HepG2 (cell line): ENCODE measurements around the gene PRDX2. TPM values are rescaled to one million over a fixed set of nuclear protein-coding genes. Genes with fewer than 3 reads are reported as not detected.
A peak's percentile ranks its signal among the peaks of the same experiment; 100 is the strongest.

ENCODE experiments used
- ETV5 ChIP-seq: IDR thresholded peaks from 2 replicates; pipeline ENCODE4 v1.6.1; 2018; ENCODE audit warnings: missing biosample characterization, missing genetic modification reagents, inconsistent platforms, borderline replicate concordance
- ETV6 ChIP-seq: sonication (generic); formaldehyde crosslinking; conservative IDR thresholded peaks from 2 replicates; pipeline ENCODE4 v1.4.0; 2020; ENCODE audit warnings: missing genetic modification reagents
- FLYWCH1 ChIP-seq: sonication (generic); formaldehyde crosslinking; IDR thresholded peaks from 2 replicates; pipeline ENCODE4 v1.8.1; 2023; ENCODE audit warnings: mild to moderate bottlenecking, missing genetic modification reagents
- GTF2F1 ChIP-seq: fragments of 150-350 bp; IDR thresholded peaks from 2 replicates; pipeline ENCODE4 v1.6.1; 2014; ENCODE audit warnings: low read length
- ISL2 ChIP-seq: sonication (generic); formaldehyde crosslinking; IDR thresholded peaks from 2 replicates; pipeline ENCODE4 v1.5.0; 2020; ENCODE audit warnings: missing genetic modification reagents
- KAT7 ChIP-seq: IDR thresholded peaks from 2 replicates; pipeline ENCODE4 v1.6.1; 2018; ENCODE audit warnings: borderline replicate concordance, missing compliant biosample characterization
- KLF13 ChIP-seq: sonication (generic); formaldehyde crosslinking; IDR thresholded peaks from 2 replicates; pipeline ENCODE4 v1.4.0; 2020; ENCODE audit warnings: mild to moderate bottlenecking, missing genetic modification reagents
- NCOA5 ChIP-seq: sonication (generic); formaldehyde crosslinking; IDR thresholded peaks from 2 replicates; pipeline ENCODE4 v1.4.0; 2020; ENCODE audit warnings: missing genetic modification reagents
- NKX3-1 ChIP-seq: sonication (generic); formaldehyde crosslinking; IDR thresholded peaks from 2 replicates; pipeline ENCODE4 v1.5.0; 2020; ENCODE audit warnings: missing genetic modification reagents
- NR2F2 ChIP-seq: IDR thresholded peaks from 2 replicates; pipeline ENCODE4 v1.6.1; 2012; ENCODE audit warnings: low read depth, inconsistent platforms, borderline replicate concordance
- POGK ChIP-seq: sonication (generic); formaldehyde crosslinking; conservative IDR thresholded peaks from 2 replicates; pipeline ENCODE4 v1.8.0; 2022; ENCODE audit warnings: mild to moderate bottlenecking, moderate library complexity, missing genetic modification reagents
- RAD51 ChIP-seq: fragments of 450-650 bp; IDR thresholded peaks from 2 replicates; pipeline ENCODE4 v1.6.1; 2016; ENCODE audit warnings: borderline replicate concordance
- RFXANK ChIP-seq: IDR thresholded peaks from 2 replicates; pipeline ENCODE4 v1.6.1; 2016
- SALL1 ChIP-seq: sonication (generic); formaldehyde crosslinking; IDR thresholded peaks from 2 replicates; pipeline ENCODE4 v1.8.0; 2022; ENCODE audit warnings: mild to moderate bottlenecking, missing genetic modification reagents
- THAP7 ChIP-seq: sonication (generic); formaldehyde crosslinking; IDR thresholded peaks from 2 replicates; pipeline ENCODE4 v1.8.1; 2023; ENCODE audit warnings: mild to moderate bottlenecking, missing genetic modification reagents
- XBP1 ChIP-seq: sonication (generic); formaldehyde crosslinking; IDR thresholded peaks from 2 replicates; pipeline ENCODE4 v1.5.0; 2020; ENCODE audit warnings: missing genetic modification reagents
- ZFP36 ChIP-seq: fragments of 150-350 bp; IDR thresholded peaks from 2 replicates; pipeline ENCODE4 v1.6.1; 2018; ENCODE audit warnings: borderline replicate concordance, low read length, low read depth; ENCODE audit not compliant: partially characterized antibody
- ZFX ChIP-seq: sonication (generic); formaldehyde crosslinking; IDR thresholded peaks from 2 replicates; pipeline ENCODE4 v1.4.0; 2020; ENCODE audit warnings: mild to moderate bottlenecking, low read depth, missing genetic modification reagents, moderate library complexity
- ZNF235 ChIP-seq: sonication (generic); formaldehyde crosslinking; IDR thresholded peaks from 2 replicates; pipeline ENCODE4 v1.8.1; 2023; ENCODE audit warnings: mild to moderate bottlenecking, missing genetic modification reagents, borderline replicate concordance
- ZNF367 ChIP-seq: sonication (generic); formaldehyde crosslinking; IDR thresholded peaks from 2 replicates; pipeline ENCODE4 v1.4.0; 2020; ENCODE audit warnings: missing genetic modification reagents, borderline replicate concordance
- ZNF580 ChIP-seq: IDR thresholded peaks from 2 replicates; pipeline ENCODE4 v1.6.1; 2016; ENCODE audit warnings: low read depth, borderline replicate concordance
- ZNF614 ChIP-seq: IDR thresholded peaks from 2 replicates; pipeline ENCODE4 v1.6.1; 2018; ENCODE audit warnings: missing biosample characterization, missing genetic modification reagents, inconsistent platforms, borderline replicate concordance
- ZNF629 ChIP-seq: sonication (generic); formaldehyde crosslinking; conservative IDR thresholded peaks from 2 replicates; pipeline ENCODE4 v1.5.0; 2020; ENCODE audit warnings: missing genetic modification reagents
- ZNF746 ChIP-seq: sonication (generic); formaldehyde crosslinking; IDR thresholded peaks from 2 replicates; pipeline ENCODE4 v1.8.0; 2022; ENCODE audit warnings: mild to moderate bottlenecking, missing genetic modification reagents
- ZNF773 ChIP-seq: sonication (generic); formaldehyde crosslinking; IDR thresholded peaks from 2 replicates; pipeline ENCODE4 v1.4.0; 2020; ENCODE audit warnings: missing genetic modification reagents, borderline replicate concordance
- ZNF775 ChIP-seq: sonication (generic); formaldehyde crosslinking; IDR thresholded peaks from 2 replicates; pipeline ENCODE4 v1.4.0; 2020; ENCODE audit warnings: missing genetic modification reagents, mild to moderate bottlenecking, moderate library complexity, borderline replicate concordance
- polyA plus RNA-seq, 8 experiments: library from polyadenylated mRNA; depleted of rRNA in 3 of 8; stranded (reverse) in 7 of 8; unstranded in 1 of 8; fragments of >200 nt; fragmentation: Illumina TruSeq in 4 of 8; extraction: Trizol in 4 of 8; gene quantifications; 2 replicates each; pipeline versions ENCODE4 v1.2.1 to v1.2.3, GENCODE V29; 2011 to 2016; ENCODE audit warnings: low read depth in 4 of 8, missing spikeins in 1 of 8, mixed read lengths in 1 of 8; ENCODE audit not compliant: insufficient read depth in 1 of 8
- total RNA-seq, 5 experiments: library from RNA; depleted of rRNA; stranded (reverse); fragments of >200 nt; fragmentation: Illumina TruSeq; extraction: Trizol; gene quantifications; 2 replicates each; pipeline ENCODE4 v1.2.3, GENCODE V29; 2016; ENCODE audit warnings: low read depth in 1 of 5
- TF ChIP-seq, protein P1 (sequence below): sonication (generic); formaldehyde crosslinking; IDR thresholded peaks from 2 replicates; pipeline ENCODE4 v1.4.0; 2020; ENCODE audit warnings: missing genetic modification reagents
- TF ChIP-seq, protein P2 (sequence below): sonication (generic); formaldehyde crosslinking; IDR thresholded peaks from 2 replicates; pipeline ENCODE4 v1.4.0; 2020; ENCODE audit warnings: missing genetic modification reagents

The PRDX2 gene
- total and polyA plus RNA-seq, 2 of the 13 experiments (the other 11 are each of a cell fraction or from before 2014, with no cell fraction given), result 218 to 381 TPM

- no peak for TF ChIP-seq ZNF614
- TF ChIP-seq, protein P1, sequence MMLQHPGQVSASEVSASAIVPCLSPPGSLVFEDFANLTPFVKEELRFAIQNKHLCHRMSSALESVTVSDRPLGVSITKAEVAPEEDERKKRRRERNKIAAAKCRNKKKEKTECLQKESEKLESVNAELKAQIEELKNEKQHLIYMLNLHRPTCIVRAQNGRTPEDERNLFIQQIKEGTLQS (CRISPR knock-in tag), result no peak
- TF ChIP-seq ZNF629, result no peak
- no peak for TF ChIP-seq ZNF235 (CRISPR knock-in tag)
- TF ChIP-seq ISL2 (CRISPR knock-in tag), result no peak
- TF ChIP-seq ZNF367 (CRISPR knock-in tag), result no peak
- 0 out of 2 replicates have a peak, but pooled peaks have one; percentile 23 for TF ChIP-seq ZNF746
- no peak for TF ChIP-seq ETV5 (CRISPR knock-in tag)
- TF ChIP-seq GTF2F1, result no peak
- no peak for TF ChIP-seq KLF13 (CRISPR knock-in tag)
- peak; percentile 56; the same call in 1 of the 2 replicates for TF ChIP-seq POGK (CRISPR knock-in tag)
- TF ChIP-seq THAP7 (CRISPR knock-in tag), result no peak
- no peak for TF ChIP-seq RAD51
- TF ChIP-seq ETV6 (CRISPR knock-in tag), result no peak
- TF ChIP-seq, protein P2, sequence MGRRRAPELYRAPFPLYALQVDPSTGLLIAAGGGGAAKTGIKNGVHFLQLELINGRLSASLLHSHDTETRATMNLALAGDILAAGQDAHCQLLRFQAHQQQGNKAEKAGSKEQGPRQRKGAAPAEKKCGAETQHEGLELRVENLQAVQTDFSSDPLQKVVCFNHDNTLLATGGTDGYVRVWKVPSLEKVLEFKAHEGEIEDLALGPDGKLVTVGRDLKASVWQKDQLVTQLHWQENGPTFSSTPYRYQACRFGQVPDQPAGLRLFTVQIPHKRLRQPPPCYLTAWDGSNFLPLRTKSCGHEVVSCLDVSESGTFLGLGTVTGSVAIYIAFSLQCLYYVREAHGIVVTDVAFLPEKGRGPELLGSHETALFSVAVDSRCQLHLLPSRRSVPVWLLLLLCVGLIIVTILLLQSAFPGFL (CRISPR knock-in tag), result no peak
- TF ChIP-seq KAT7 (CRISPR knock-in tag), result no peak
- no peak for TF ChIP-seq ZNF773 (CRISPR knock-in tag)
- no peak for TF ChIP-seq SALL1 (CRISPR knock-in tag)
- TF ChIP-seq ZFX (CRISPR knock-in tag), result peak; percentile 54; the same call in 1 of the 2 replicates
- no peak for TF ChIP-seq ZNF775 (CRISPR knock-in tag)
- TF ChIP-seq XBP1, result no peak
- 0 out of 2 replicates have a peak, but pooled peaks have one; percentile 24 for TF ChIP-seq NKX3-1 (CRISPR knock-in tag)
- TF ChIP-seq FLYWCH1 (CRISPR knock-in tag), result no peak
- no peak for TF ChIP-seq ZFP36
- no peak for TF ChIP-seq NR2F2
- TF ChIP-seq RFXANK, result no peak
- TF ChIP-seq ZNF580 (CRISPR knock-in tag), result no peak
- TF ChIP-seq NCOA5 (CRISPR knock-in tag), result no peak
Observed at GRCh38 chr19:12825254-12826131, 23.9 kb upstream of the PRDX2 start (continued).
